GM18517 (cell line): ENCODE data around the gene PRR33.

Experiments
- ATAC-seq: cut with Tn5 transposase; IDR thresholded peaks from one replicate; pipeline ENCODE4 v1.9.1; 2021; ENCODE audit warnings: mild to moderate bottlenecking, moderate library complexity; ENCODE audit not compliant: unreplicated experiment

The PRR33 gene

DNA sequence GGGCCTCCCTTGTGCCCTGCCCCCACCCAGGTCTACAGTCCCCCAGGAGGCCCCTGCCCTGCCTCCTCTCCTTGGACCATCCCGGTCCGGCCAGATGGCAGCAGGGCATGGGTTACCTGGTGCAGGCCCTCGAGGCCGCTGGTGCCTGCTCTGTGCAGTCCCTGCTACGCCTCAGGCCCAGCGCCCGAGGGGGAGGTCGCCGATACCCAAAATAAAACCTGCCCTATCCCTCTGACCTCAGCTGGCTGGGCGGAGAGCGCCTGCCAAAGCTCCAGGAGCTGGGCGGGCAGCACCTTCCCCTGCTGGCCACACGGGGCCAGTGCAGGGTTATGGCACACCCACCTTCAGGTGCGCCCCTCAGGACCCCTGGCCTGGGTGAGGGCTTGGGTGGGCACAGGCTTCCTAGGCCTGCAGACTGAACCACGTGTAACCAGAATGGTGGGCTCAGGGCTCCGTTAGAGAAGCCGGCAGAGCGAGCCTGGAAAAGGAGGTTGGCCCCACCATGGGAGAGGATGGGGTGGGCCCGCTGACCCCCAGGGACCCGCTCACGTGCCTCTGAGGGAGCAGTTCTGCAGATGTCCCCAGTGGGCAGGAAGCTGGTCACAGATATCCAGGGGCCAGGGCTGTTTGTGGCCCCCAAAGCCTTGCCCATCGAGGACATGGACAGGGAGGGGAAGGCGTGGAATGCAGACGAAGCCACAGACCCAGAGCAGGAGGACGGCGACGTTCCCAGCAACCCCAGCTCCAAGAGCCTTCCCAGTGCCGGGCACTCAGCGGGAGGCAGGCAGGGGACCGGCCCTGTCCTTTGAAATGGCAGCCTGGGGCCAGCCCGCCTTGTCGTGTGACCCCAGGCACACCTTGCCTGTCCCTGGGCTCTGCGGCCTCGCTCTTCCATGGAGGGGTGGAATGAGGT is 26.1 kb upstream of the PRR33 start:
- ATAC-seq, result no peak

- no peak for ATAC-seq
Observed at GRCh38 chr11:1916986-1917522, 25.4 kb upstream of the PRR33 start.

DNA sequence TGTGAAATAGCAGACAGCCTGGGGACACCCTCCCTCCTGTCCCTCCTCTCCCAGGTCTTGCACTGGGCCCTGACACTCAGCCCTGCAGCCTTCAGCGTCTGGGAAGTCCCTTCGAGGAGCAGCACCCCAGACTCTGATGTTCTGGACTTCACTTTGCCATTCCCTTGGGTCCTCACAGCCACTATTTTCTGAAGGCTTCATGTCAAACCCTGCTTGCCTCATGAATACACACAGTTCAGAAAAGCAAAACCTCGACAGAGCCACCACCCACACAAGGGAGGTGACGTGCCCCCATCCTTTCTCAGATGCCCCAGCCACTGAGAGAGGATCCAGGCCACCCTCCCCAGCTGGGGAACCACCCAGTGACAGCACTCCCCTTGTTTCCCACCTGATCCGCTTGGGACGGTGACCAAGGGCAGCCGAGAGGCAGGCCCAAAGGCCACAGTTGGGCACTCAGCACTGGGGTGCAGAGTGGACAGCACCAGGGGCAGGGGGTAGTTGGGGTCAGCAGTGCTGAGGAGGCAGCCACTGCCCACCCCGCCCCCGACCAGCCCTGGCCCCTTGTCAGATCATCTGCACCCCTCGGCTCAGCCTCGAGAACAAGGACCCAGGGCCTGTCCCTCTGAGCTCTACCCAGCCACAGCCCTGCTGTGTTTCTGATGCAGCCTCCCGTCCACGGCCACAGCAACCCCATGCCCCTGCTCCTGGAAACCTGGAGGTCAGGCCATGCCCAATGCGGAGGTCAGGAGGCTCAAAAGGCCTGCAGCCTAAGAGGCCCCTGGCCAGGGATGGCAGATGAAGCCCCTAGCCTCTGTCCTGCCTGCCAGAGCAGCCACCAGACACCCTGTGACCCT is 24.7 kb upstream of the PRR33 start:
- no peak for ATAC-seq

GRCh38 chr11:1915795-1916131 is 24.1 kb upstream of the PRR33 start:
- no peak for ATAC-seq

- no peak for ATAC-seq
Observed at GRCh38 chr11:1913271-1914060, 21.8 kb upstream of the PRR33 start.

DNA sequence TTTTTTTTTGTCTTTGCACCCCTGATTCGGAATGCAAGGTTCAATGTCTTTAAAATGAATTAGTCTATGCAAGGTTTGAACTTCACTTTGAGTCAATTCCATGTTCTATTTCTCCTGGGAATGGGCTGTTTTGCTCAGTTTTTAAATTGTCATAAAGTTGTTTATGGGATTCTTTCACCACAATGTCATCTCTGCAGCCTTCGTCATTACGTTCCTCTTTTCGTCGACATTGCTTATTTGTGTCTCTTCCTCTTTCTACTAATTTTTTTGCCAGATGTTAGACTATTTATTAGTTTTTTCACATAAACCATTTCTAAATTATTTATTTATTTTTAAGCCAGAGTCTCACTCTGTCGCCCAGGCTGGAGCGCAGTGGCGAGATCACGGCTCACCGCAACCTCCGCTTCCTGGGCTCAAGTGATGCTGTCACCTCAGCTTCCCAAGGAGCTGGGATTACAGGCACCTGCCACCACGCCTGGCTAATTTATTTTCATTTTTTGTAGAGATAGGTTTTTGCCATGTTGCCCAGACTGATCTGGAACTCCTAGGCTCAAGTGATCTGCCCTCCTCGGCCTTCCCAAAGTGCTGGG is 20.7 kb upstream of the PRR33 start:
- no peak for ATAC-seq

DNA sequence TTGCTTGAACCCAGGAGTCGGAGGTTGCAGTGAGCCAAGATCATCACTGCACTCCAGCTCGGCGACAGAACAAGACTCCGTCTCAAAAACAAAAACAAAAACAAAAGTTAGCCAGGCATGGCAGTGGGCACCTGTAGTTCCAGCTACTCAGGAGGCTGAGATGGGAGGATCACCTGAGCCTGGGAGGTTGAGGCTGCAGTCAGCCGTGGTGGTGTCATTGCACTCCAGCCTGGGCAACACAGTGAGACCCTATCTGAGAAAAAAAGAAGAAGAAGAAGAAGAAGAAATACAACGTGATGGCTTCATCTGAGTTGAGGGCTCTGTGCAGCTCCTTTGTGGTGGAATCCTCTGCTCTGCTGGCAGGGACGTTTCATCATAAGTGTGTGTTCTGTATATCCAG is 17.8 kb upstream of the PRR33 start:
- no peak for ATAC-seq

GRCh38 chr11:1908618-1909017 is 16.9 kb upstream of the PRR33 start:
- no peak for ATAC-seq

GRCh38 chr11:1906611-1907423 is 15.1 kb upstream of the PRR33 start:
- ATAC-seq, result no peak

DNA sequence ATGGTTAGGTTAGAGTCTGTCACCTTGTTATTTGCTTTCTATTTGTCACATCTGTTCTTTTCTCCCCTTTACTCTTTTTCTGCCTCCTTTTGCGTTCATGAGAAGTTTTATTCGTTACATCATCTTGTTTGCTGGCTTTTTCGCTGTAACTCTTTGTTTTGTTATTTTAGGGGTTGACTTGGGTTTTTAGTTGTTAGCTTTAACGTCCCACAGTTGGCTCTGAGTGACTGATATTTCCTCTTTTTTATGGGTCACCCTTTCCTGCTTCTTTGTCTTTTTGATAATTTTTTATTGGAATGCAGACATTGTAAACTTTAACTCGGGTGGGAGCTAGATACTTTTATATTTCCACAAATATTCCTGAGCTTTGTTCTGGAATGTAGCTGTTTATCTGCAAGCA is 14.5 kb upstream of the PRR33 start:
- ATAC-seq, result no peak

- no peak for ATAC-seq
Observed at GRCh38 chr11:1899686-1900085, 8.0 kb upstream of the PRR33 start.

DNA sequence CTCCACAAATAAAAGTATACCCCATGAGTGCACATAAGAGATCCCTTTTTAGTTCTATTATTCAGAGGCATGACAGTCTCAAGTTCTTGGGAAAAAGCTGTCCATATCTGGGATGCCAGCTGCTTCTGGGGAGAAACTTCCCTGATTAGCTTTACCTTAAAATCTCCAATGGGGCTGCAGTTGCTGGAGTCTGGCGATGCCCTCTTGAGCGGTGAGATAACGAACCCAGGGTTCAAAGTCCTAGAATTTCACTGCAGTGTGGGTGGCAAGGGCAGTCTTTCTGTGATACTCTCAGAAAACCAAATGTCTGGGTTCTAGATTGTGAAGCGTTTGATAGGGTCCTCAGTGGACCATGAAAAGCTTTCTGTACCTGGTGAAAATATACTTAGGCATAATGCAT is 7.4 kb upstream of the PRR33 start:
- ATAC-seq, result no peak

DNA sequence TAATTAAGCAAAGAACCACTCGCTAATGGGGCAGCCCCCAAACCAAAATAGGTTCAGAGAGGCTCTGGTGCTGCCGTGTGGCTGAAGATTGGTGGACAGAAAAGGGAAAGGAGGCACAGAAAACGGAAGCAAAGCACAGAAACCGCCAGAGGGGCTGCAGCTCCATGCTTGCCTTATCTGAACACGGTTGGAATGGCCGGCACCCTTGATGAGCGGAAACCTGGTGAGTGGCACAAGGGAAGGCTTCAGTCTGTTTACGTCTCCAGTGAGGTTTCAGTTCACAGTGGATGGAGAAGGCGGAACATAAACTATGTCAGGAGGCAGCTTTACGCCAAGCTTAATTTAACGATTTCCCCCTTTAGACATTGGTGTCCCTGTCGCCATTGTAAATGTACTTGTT is 5.2 kb upstream of the PRR33 start:
- ATAC-seq, result no peak

DNA sequence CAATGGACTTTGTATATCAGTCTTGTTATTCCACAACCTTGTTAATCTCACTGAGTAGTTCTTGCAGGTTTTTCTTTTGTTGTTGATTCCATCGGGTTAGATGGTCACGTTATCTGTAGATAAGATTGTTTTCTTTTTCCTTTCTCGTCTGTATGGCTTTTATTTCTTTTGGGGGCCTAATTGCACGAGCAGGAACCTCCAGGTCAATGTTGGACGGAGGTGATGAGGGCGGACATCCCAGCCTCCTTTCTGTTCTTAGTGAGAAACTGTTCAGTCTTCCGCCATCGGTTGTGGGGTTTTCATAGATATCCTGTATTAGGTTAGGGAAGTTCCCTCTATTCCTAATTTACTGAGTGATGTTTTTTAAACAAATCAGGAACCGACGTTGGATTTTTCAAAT is 4.8 kb upstream of the PRR33 start:
- ATAC-seq, result no peak

DNA sequence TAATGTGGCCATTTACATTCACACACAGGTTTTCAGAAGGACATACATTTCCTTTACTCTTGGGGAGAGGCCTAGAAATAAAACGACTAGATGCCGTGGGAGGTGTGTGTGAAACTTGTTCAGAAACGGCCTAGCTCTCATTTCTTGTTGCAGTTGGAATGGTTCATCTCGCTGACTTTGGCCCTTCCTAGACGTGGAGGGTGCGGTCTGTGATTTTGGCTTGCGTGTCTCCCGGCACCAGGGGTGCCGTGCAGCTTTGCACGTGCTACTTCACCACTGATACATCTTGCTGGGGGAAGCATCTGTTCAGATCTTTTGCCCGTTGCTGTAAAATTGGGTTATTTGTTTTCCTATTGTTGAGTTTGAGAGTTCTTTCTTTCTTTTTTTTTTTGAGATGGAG is 3.1 kb upstream of the PRR33 start:
- no peak for ATAC-seq

DNA sequence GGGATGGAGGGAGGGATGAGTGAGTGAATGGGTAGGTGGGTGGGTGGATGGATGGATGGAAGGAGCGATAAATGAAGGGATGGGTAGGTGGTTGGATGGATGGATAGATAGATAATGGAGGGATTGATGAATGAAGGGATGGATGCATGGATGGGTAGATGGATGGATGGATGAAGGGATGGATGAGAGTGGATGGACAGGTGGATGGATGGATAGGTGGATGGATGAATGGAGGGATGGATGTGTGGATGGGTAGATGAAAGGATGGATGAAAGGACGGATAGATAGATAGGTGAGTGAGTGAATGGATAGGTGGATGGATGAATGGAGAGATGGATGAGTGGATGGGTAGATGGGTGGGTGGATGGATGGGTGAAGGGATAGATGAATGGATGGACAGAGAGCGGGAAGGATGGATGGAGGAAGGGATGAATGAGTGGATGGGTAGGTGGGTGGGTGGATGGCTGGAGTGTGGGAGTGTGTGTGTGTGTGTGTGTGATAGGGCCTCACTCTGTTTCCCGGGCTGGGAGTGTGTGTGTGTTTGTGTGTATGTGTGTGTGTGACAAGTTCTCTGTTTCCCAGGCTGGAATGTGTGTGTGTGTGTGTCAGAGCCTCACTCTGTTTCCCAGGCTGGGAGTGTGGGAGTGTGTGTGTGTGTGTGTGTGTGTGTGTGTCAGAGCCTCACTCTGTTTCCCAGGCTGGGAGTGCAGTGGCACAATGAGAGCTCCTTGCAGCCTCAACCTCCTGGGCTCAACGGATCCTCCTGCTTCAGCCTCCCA is 2.1 kb upstream of the PRR33 start:
- no peak for ATAC-seq

DNA sequence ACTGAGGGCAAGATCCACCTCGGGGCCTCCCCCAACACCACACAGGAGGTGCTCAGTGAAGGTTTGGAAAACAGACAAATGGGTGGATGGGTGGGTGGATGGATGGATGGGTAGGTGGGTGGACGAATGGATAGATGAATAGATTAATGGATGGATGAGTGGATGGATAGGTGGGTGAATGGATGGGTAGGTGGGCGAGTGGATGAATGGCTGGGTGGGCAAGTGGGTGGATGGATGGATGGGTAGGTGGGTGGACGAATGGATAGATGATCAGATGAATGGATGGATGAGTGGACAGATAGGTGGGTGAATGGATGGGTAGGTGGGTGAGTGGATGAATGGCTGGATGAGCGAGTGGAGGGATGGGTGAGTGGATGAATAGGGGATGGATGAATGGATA is 863 bp upstream of the PRR33 start:
- ATAC-seq, result no peak

GRCh38 chr11:1892116-1892515 is 421 bp upstream of the PRR33 start:
- no peak for ATAC-seq
